Heart right ventricle (tissue), 16 donors: ENCODE results near the gene NYAP1. TPM values are rescaled to one million over a fixed set of nuclear protein-coding genes. Genes with fewer than 3 reads are reported as not detected.

ENCODE experiments used
- ATAC-seq, 8 donors: fragments of 200-7000 bp; cut with Tn5 transposase; one replicate each; pipeline ENCODE4 v1.9.1; 2020; ENCODE audit warnings: mild to moderate bottlenecking in 8 of 8, moderate library complexity in 8 of 8, moderate number of reproducible peaks in 1 of 8
- DNase-seq, 2 donors: peaks; one replicate each; pipeline ENCODE4 v3.0.0-alpha.2; 2020
- H3K27ac ChIP-seq, 10 donors: fragments of 200-600 bp; sonication (generic) in 2 of 10; one replicate each; pipeline versions ENCODE4 v1.5.0 to v1.8.0; 2020 to 2022; ENCODE audit warnings: mild to moderate bottlenecking in 3 of 10
- H3K27me3 ChIP-seq, 7 donors: fragments of 200-600 bp; one replicate each; pipeline ENCODE4 v1.8.0; 2021 to 2022; ENCODE audit warnings: mild to moderate bottlenecking in 2 of 7
- H3K36me3 ChIP-seq, 9 donors: fragments of 200-600 bp; sonication (generic) in 1 of 9; one replicate each; pipeline versions ENCODE4 v1.5.0 to v1.8.0; 2020 to 2022; ENCODE audit warnings: mild to moderate bottlenecking in 2 of 9
- H3K4me1 ChIP-seq, 9 donors: fragments of 200-600 bp; sonication (generic) in 1 of 9; one replicate each; pipeline versions ENCODE4 v1.5.0 to v1.8.0; 2020 to 2022; ENCODE audit warnings: mild to moderate bottlenecking in 4 of 9
- H3K4me3 ChIP-seq, 10 donors: fragments of 200-600 bp; sonication (generic) in 2 of 10; one replicate each; pipeline versions ENCODE4 v1.5.0 to v1.8.0; 2020 to 2022; ENCODE audit warnings: mild to moderate bottlenecking in 7 of 10, moderate library complexity in 2 of 10
- H3K9me3 ChIP-seq, 11 donors: fragments of 200-600 bp in 10 of 11; sonication (generic) in 2 of 11; one replicate each; pipeline versions ENCODE4 v1.5.0 to v1.8.0; 2013 to 2022; ENCODE audit warnings: mild to moderate bottlenecking in 2 of 11, control low read depth in 1 of 11, moderate library complexity in 1 of 11
- CTCF ChIP-seq, 9 donors: fragments of 200-600 bp; sonication (generic) in 2 of 9; IDR thresholded peaks; one replicate each; pipeline versions ENCODE4 v1.5.0 to v1.8.0; 2021 to 2022; ENCODE audit warnings: antibody characterized with exemption in 9 of 9, mild to moderate bottlenecking in 5 of 9, moderate library complexity in 1 of 9
- WGBS, 2 donors: extraction: QIAGEN DNeasy Blood & Tissue Kit; methylation state at CpG; one replicate each; pipeline ENCODE4 v1.1.7; 2013; ENCODE audit warnings: inconsistent platforms in 1 of 2; 5-methylcytosine and 5-hydroxymethylcytosine counted together
- intact Hi-C, 10 donors: fragments of 100-400 bp; cut with DNase I; formaldehyde crosslinking; loops; one replicate each; pipeline versions ENCODE4 v1.11.1 to v1.14.2; 2022
- polyA plus RNA-seq, 2 donors: library from polyadenylated mRNA; stranded (reverse); fragments of 200-250 nt; gene quantifications; one replicate each; pipeline ENCODE4 v1.2.3, GENCODE V29; 2013
- total RNA-seq, 10 donors: library from RNA; stranded (reverse); fragmentation: NEBNext Ultra II Directional in 3 of 10; extraction: Animal tissue kit (Norgen Biotek cat#: 25700) in 3 of 10; gene quantifications; one replicate each; pipeline versions ENCODE4 v1.2.1 to v1.2.4, GENCODE V29; 2021 to 2023
- donor health status: Arrhythmogenic right ventricular cardiomyopathy.
- donor health status: ischemic (EF 13 %, LVEDD 7.1; RV severe dilation, severe dysfunction).
- donor health status: healthy with polysubstance abuse.
- donor health status: DM: no; HTN: yes; CAD: no.
- donor health status: DM: no; HTN: no; CAD: no.
- donor health status: ischemic (EF 25% LVEDD 6.9; RV normal size, moderate dysfunction).
- donor health status: ischemic (EF 25% LVEDD 5.7; RV mildly dilated, moderate dysfunction).
- donor health status: healthy.
- donor health status: DM: yes; HTN: yes; CAD: no.
- donor health status: Ischemic cardiomyopathy.
- donor health status: ischemic (EF 35%, LVEDD 5.7; RV mildly dilated, moderate dysfunction).
- donor health status: nonischemic (EF 11% LVEDD 7.7; RV severe dilation, severe dysfunction).
- donor health status: DM: yes; HTN: yes; CAD: no.
- donor health status: PGD.
- donor health status: ischemic (EF 29% LVEDD 5.4; RV normal size, mild dysfunction).
- donor health status: nonischemic (EF 23%, LVEDD 6.1; RV moderate dilation, normal function).

The NYAP1 gene
- total and polyA plus RNA-seq, 12 donors = 0.10 to 0.86 (median 0.35) TPM

- WGBS, 2 donors = 86 to 89% methylated on average over 10 of the region's 10 CpGs
- Histone ChIP-seq H3K9me3 (no peaks in the 10 kb centered on the region), H3K27me3 (peaks cover 0 to 13% (median 0%) of the 10 kb centered on the region in 7 donors), H3K4me3 (no peak overlapping the region), H3K4me1 (peaks cover 0 to 20% (median 11%) of the 10 kb centered on the region in 9 donors), H3K36me3 (no peaks in the 10 kb centered on the region), H3K27ac (no peak overlapping the region)
- no peak for DNase-seq
- TF ChIP-seq CTCF (IDR thresholded peaks at IDR 0.05) = no peak
- intact Hi-C loops = no loop called here
- no peak for ATAC-seq
Observed at GRCh38 chr7:100489121-100489520, 5.4 kb downstream of the NYAP1 start.

DNA sequence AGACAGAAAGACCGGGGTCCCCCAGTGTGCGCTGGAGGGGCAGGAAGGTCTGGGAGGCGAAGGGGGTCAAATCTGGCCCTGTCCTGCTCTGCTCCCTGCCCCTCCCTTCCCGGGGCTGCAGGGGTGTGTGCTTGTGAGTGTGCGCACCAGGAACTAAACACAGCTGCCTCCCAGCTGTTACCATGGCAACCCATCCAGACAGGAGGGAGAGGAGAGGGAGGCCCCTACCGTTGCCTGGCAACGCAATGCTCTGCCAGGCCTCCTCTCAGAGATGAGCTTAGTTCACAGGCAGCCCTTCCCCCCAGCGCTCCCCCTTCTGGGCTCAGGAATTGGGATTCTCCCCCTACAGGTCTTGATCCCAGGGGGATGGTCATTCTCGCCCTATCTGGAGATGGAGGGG lies 6.1 kb downstream of the NYAP1 start:
- ATAC-seq = peak in 3 of 8 donors; percentile 3 to 43 (median 32)
- 45 to 55% methylated on average over 8 to 9 of the region's 9 CpGs for WGBS, 2 donors

GRCh38 chr7:100490483-100491191 lies 6.9 kb downstream of the NYAP1 start:
- no peak for DNase-seq
- Histone ChIP-seq H3K9me3 (no peaks in the 10 kb centered on the region), H3K4me1 (peaks cover 0 to 18% (median 11%) of the 10 kb centered on the region in 9 donors), H3K27me3 (peaks cover 0 to 13% (median 0%) of the 10 kb centered on the region in 7 donors), H3K36me3 (no peaks in the 10 kb centered on the region), H3K4me3 (no peak overlapping the region), H3K27ac (no peak overlapping the region)
- no peak for TF ChIP-seq CTCF (IDR thresholded peaks at IDR 0.05)
- 94% methylated on average over 25 of the region's 25 CpGs for WGBS, 2 donors
- ATAC-seq = no peak
- intact Hi-C loops = no loop called here

More for the DNA sequence above, 6.1 kb downstream of the NYAP1 start:
- DNase-seq = no peak
- Histone ChIP-seq H3K27ac (no peak overlapping the region), H3K27me3 (peaks cover 0 to 13% (median 0%) of the 10 kb centered on the region in 7 donors), H3K4me3 (no peak overlapping the region), H3K4me1 (peaks cover 0 to 22% (median 11%) of the 10 kb centered on the region in 9 donors), H3K9me3 (no peaks in the 10 kb centered on the region), H3K36me3 (no peaks in the 10 kb centered on the region)
- TF ChIP-seq CTCF (IDR thresholded peaks at IDR 0.05) = no peak
- intact Hi-C loops = no loop called here

DNA sequence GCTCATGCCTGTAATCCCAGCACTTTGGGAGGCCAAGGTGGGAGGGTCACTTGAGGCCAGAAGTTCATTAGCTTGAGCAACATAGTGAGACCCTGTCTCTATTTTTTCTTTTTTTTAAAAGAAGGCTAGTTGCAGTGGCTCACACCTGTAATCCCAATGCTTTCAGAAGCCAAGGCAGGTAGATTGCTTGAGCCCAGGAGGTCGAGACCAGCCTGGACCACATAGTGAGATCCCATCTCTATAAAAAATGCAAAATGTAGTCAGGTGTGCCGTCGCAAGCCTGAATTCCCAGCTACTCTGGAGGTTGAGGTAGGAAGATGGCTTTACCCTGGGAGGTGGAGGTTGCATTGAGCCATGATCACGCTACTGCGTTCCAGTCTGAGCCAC lies 7.5 kb downstream of the NYAP1 start:
- ATAC-seq (no peak), DNase-seq (no peak)
- 96 to 100% methylated on average over 5 of the region's 5 CpGs for WGBS, 2 donors
- no peaks in the 10 kb centered on the region for H3K9me3 ChIP-seq
- H3K4me3 ChIP-seq = no peak overlapping the region
- H3K4me1 ChIP-seq = peaks cover 0 to 14% (median 11%) of the 10 kb centered on the region in 9 donors
- no peak overlapping the region for H3K27ac ChIP-seq
- H3K36me3 ChIP-seq = no peaks in the 10 kb centered on the region
- peaks cover 0 to 13% (median 0%) of the 10 kb centered on the region in 7 donors for H3K27me3 ChIP-seq
- TF ChIP-seq CTCF (IDR thresholded peaks at IDR 0.05) = no peak
- intact Hi-C loops = no loop called here
